ENCODE measurements around the gene PRR20G.

- TF ChIP-seq CTCF (IDR thresholded peaks at IDR 0.05): no peak
- TF ChIP-seq EZH2 (IDR thresholded peaks at IDR 0.05; ENCODE audit: borderline replicate concordance, insufficient read depth, low read depth, low read length, poor library complexity, severe bottlenecking): no peak
Observed at GRCh38 chr3:127260826-127261555, 26.9 kb downstream of the PRR20G start.

All from B cell (primary cell).